Measurements from ENCODE around the gene KCNB1.
A peak's percentile ranks its signal among the peaks of the same experiment; 100 is the strongest.

KCNB1 gene

GRCh38 chr20:49344140-49344539, 138.3 kb downstream of the KCNB1 start:
- Mint-ChIP-seq H3K27ac (no peak overlapping the region), H3K9me3 (no peaks in the 10 kb centered on the region), H3K36me3 (no peaks in the 10 kb centered on the region), H3K4me1 (peaks cover 8% of the 10 kb centered on the region), H3K4me3 (no peak overlapping the region)
- no peak for ATAC-seq
- DNase-seq (ENCODE audit: low spot score in 2 of 2), result no peak

GRCh38 chr20:49343246-49343645, 139.2 kb downstream of the KCNB1 start:
- no peak for DNase-seq (ENCODE audit: low spot score in 2 of 2)
- ATAC-seq, result no peak
- Mint-ChIP-seq H3K9me3 (no peaks in the 10 kb centered on the region), H3K36me3 (no peaks in the 10 kb centered on the region), H3K4me3 (no peak overlapping the region), H3K4me1 (peaks cover 8% of the 10 kb centered on the region), H3K27ac (no peak overlapping the region)

GRCh38 chr20:49340161-49340966, 142.1 kb downstream of the KCNB1 start:
- no peaks in the 10 kb centered on the region for H3K36me3 Mint-ChIP-seq
- H3K4me1 Mint-ChIP-seq, result no peaks in the 10 kb centered on the region
- H3K27ac Mint-ChIP-seq, result no peak overlapping the region
- no peak for ATAC-seq
- no peaks in the 10 kb centered on the region for H3K9me3 Mint-ChIP-seq
- DNase-seq (ENCODE audit: low spot score in 2 of 2), result no peak
- no peak overlapping the region for H3K4me3 Mint-ChIP-seq

GRCh38 chr20:49339123-49339522, 143.3 kb downstream of the KCNB1 start:
- Mint-ChIP-seq H3K9me3 (no peaks in the 10 kb centered on the region), H3K27ac (no peak overlapping the region), H3K4me1 (no peaks in the 10 kb centered on the region), H3K4me3 (no peak overlapping the region), H3K36me3 (no peaks in the 10 kb centered on the region)
- ATAC-seq, result no peak
- no peak for DNase-seq (ENCODE audit: low spot score in 2 of 2)

- DNase-seq (ENCODE audit: low spot score in 2 of 2), result no peak
- ATAC-seq, result no peak
- no peaks in the 10 kb centered on the region for H3K36me3 Mint-ChIP-seq
- H3K4me3 Mint-ChIP-seq, result no peak overlapping the region
- no peaks in the 10 kb centered on the region for H3K4me1 Mint-ChIP-seq
- no peaks in the 10 kb centered on the region for H3K9me3 Mint-ChIP-seq
- no peak overlapping the region for H3K27ac Mint-ChIP-seq
Measured at GRCh38 chr20:49338061-49338460, 144.4 kb downstream of the KCNB1 start.

GRCh38 chr20:49337357-49337756, 145.1 kb downstream of the KCNB1 start:
- no peak for DNase-seq (ENCODE audit: low spot score in 2 of 2)
- Mint-ChIP-seq H3K4me3 (no peak overlapping the region), H3K4me1 (no peaks in the 10 kb centered on the region), H3K36me3 (no peaks in the 10 kb centered on the region), H3K27ac (no peak overlapping the region), H3K9me3 (no peaks in the 10 kb centered on the region)
- ATAC-seq, result no peak

- H3K9me3 Mint-ChIP-seq, result no peaks in the 10 kb centered on the region
- H3K36me3 Mint-ChIP-seq, result no peaks in the 10 kb centered on the region
Measured at GRCh38 chr20:49336786-49337185, 145.7 kb downstream of the KCNB1 start.

GRCh38 chr20:49335476-49335875, 147.0 kb downstream of the KCNB1 start:
- ATAC-seq, result no peak
- H3K4me1 Mint-ChIP-seq, result no peaks in the 10 kb centered on the region
- DNase-seq (ENCODE audit: low spot score in 2 of 2), result no peak
- H3K4me3 Mint-ChIP-seq, result no peak overlapping the region
- no peaks in the 10 kb centered on the region for H3K9me3 Mint-ChIP-seq
- H3K36me3 Mint-ChIP-seq, result no peaks in the 10 kb centered on the region
- no peak overlapping the region for H3K27ac Mint-ChIP-seq

More at GRCh38 chr20:49336786-49337185, 145.7 kb downstream of the KCNB1 start:
- Mint-ChIP-seq H3K27ac (no peak overlapping the region), H3K4me3 (no peak overlapping the region), H3K4me1 (no peaks in the 10 kb centered on the region)
- ATAC-seq (no peak), DNase-seq (ENCODE audit: low spot score in 2 of 2) (no peak)

- H3K36me3 Mint-ChIP-seq, result no peaks in the 10 kb centered on the region
- DNase-seq (ENCODE audit: low spot score in 2 of 2) (no peak), ATAC-seq (no peak)
- H3K27ac Mint-ChIP-seq, result no peak overlapping the region
- H3K9me3 Mint-ChIP-seq, result no peaks in the 10 kb centered on the region
- H3K4me3 Mint-ChIP-seq, result no peak overlapping the region
- H3K4me1 Mint-ChIP-seq, result no peaks in the 10 kb centered on the region
Measured at GRCh38 chr20:49330701-49331615, 151.5 kb downstream of the KCNB1 start.

- H3K36me3 Mint-ChIP-seq, result no peaks in the 10 kb centered on the region
- H3K9me3 Mint-ChIP-seq, result no peaks in the 10 kb centered on the region
- no peak overlapping the region for H3K27ac Mint-ChIP-seq
- DNase-seq (ENCODE audit: low spot score in 2 of 2) (no peak), ATAC-seq (no peak)
- H3K4me1 Mint-ChIP-seq, result peaks cover 11% of the 10 kb centered on the region
- H3K4me3 Mint-ChIP-seq, result no peak overlapping the region
Measured at GRCh38 chr20:49328790-49329189, 153.7 kb downstream of the KCNB1 start.

GRCh38 chr20:49326026-49326425, 156.4 kb downstream of the KCNB1 start:
- Mint-ChIP-seq H3K27ac (no peak overlapping the region), H3K4me3 (no peak overlapping the region), H3K36me3 (no peaks in the 10 kb centered on the region), H3K9me3 (no peaks in the 10 kb centered on the region), H3K4me1 (peaks cover 25% of the 10 kb centered on the region)
- ATAC-seq, result no peak
- DNase-seq (ENCODE audit: low spot score in 2 of 2), result no peak

- H3K4me3 Mint-ChIP-seq, result no peak overlapping the region
- ATAC-seq (no peak), DNase-seq (ENCODE audit: low spot score in 2 of 2) (no peak)
- peaks cover 27% of the 10 kb centered on the region for H3K4me1 Mint-ChIP-seq
- peak overlapping the region; percentile 88 for H3K27ac Mint-ChIP-seq
- no peaks in the 10 kb centered on the region for H3K36me3 Mint-ChIP-seq
- H3K9me3 Mint-ChIP-seq, result no peaks in the 10 kb centered on the region
Measured at GRCh38 chr20:49324306-49324705, 158.2 kb downstream of the KCNB1 start.

GRCh38 chr20:49323622-49324238, 158.7 kb downstream of the KCNB1 start:
- Mint-ChIP-seq H3K9me3 (no peaks in the 10 kb centered on the region), H3K36me3 (peaks cover 3% of the 10 kb centered on the region), H3K27ac (peak overlapping the region; percentile 88), H3K4me3 (no peak overlapping the region), H3K4me1 (peaks cover 32% of the 10 kb centered on the region)
- peak; percentile 12 to 61 for DNase-seq (ENCODE audit: low spot score in 2 of 2)
- peak; percentile 89 for ATAC-seq

- Mint-ChIP-seq H3K4me1 (peaks cover 36% of the 10 kb centered on the region), H3K36me3 (peaks cover 6% of the 10 kb centered on the region), H3K27ac (no peak overlapping the region), H3K4me3 (no peak overlapping the region), H3K9me3 (no peaks in the 10 kb centered on the region)
- ATAC-seq, result no peak
- DNase-seq (ENCODE audit: low spot score in 2 of 2), result no peak
Measured at GRCh38 chr20:49320460-49320859, 162.0 kb downstream of the KCNB1 start.

GRCh38 chr20:49319208-49319809, 163.2 kb downstream of the KCNB1 start:
- ATAC-seq, result no peak
- Mint-ChIP-seq H3K4me1 (peaks cover 30% of the 10 kb centered on the region), H3K4me3 (peak overlapping the region; percentile 91), H3K27ac (peak overlapping the region; percentile 17), H3K9me3 (no peaks in the 10 kb centered on the region), H3K36me3 (peaks cover 6% of the 10 kb centered on the region)
- no peak for DNase-seq (ENCODE audit: low spot score in 2 of 2)
